ENCODE measurements around the gene PARD3B.

Gene PARD3B

DNA sequence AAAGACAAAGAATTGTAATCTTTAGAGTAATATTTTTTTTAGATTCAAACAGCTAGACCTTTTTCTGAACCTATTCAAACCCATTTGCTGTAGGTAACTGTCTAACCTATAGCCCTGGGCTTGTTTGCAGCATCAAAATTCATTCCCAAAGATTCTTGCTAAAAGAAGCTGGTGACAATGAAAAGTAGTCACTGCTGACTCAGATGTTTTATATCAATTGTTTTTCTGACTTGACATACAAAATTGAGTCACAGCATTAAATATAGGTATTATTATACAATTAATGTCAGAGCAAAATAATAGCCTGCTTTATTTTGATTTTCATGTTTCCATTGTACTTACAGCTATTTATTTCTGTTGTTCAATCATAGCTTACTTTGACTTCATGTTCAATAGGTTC, 816.7 kb downstream of the PARD3B start:
- no peak for DNase-seq
- intact Hi-C loops (cut with DNase I) = no loop called here

DNA sequence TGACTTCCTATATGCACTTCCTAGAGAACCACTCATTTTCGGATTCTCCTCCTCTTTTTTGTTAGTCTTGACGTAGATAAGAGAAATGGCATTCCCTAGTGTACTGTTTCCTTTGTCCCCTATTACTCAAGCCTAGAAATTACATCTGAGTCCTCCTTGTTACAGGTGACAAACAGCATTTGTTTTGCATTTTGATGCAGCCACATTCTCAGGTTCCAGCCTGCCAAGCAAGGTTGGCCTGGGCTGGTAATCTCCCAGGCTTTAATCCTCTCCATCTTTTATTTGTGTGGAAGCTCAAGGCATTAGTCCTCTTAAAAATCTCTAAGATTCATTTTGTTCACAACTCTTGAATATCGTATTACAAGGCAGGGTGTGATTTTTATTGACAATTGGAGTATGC, 819.0 kb downstream of the PARD3B start:
- intact Hi-C loops (cut with DNase I) = no loop called here
- no peak for DNase-seq

DNA sequence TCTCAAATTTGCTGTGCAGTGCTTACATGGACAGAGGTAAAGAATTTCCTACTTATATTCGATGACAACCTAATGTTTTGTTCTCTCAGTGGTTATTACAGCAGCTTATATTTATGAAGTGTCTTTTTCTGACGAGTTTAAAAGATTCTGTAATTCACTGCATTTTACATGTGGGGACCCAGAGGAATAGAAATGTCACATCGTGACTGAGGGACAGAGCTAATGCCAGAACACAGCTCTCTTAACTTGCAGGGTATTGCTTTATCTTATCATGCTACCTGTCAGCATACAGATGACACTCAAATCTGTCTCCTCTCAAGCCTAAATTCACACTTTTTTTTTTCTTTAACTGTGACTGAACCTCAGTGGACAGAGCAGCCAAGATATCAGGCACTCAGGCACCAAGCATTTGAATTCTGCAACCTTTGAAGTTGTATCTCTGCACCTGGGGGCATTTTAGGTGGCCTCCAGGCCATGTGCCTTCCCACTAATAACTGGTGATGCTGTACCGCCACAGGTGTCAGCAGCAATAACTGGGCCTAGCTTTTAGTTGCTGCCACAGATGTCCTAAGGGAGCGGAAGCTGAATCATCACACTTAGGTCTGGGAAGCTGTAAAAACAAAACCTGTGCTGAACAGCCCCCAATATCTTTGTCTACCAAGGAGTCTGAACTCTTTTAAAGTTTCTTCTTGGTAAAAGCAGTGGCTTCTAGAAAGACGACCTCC, 821.2 kb downstream of the PARD3B start:
- intact Hi-C loops (cut with DNase I) = no loop called here
- no peak for DNase-seq

DNA sequence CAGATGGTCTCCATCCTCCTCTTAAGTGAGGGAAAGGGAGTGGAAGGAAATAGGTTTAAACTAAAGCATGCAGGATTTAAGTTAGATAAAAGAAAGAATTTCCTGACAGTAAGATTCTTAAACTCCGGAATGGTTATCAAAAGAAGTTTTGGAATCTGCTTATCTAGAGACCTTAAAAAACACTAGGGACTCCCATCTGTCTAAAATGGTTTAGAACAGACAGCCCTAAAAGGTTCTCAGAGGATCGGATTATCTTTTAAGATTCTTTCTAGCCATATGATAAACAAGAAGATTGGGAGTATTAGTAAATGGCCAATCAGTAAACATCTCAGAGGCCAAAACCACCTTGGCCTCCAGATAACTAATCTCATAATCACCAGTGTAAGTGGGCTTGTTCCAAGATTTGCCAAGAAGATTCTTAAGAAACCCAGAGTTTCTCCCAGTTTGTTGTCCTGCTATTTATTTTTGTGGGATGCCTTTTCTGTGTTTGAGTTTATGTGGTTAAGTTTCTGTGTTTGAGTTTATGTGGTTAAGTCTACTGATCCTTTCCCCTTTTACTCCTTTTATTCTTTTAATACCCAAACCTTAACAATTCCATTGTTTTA, 822.2 kb downstream of the PARD3B start:
- intact Hi-C loops (cut with DNase I) = no loop called here

DNA sequence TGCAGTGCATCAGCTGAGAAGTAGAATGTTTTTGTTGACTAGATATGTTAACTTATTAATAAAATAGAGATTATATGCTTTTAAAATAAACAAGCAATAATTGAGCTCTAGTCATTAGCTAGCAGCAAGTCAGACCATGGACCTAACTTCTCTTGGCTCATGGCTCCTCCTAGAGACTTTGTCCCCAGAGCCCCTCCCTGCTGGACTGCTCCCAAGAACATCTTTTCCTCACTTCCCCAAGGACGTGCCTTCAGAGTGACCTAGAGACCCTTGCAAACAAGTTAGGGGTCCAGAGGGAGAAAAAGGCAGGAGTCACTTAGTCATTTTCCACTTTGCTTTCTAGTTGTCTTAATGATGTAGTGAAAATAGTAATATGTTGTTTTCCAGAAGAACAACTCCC, 824.5 kb downstream of the PARD3B start:
- intact Hi-C loops (cut with DNase I) = no loop called here
- no peak for DNase-seq

More for the DNA sequence above, 822.2 kb downstream of the PARD3B start:
- DNase-seq = no peak

DNA sequence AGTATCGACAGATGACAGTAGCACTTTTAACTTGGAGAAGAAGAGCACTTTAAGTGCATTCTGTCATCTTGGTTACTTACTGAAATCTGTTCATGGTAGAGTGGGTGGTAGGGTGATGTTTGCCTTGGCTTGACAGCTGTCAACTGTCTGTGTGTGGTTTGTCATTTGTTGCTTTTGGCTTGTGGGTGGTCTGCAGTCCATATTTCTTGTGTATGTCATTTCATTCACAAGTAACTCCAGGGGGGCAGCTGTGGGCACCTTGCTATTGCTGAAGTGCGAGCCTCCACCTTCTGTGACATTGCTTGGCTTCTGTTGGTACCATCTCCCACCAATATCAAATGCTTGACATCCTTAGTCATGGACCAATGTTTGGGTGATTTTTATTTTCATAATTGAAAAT, 825.5 kb downstream of the PARD3B start:
- intact Hi-C loops (cut with DNase I) = no loop called here
- DNase-seq = no peak

DNA sequence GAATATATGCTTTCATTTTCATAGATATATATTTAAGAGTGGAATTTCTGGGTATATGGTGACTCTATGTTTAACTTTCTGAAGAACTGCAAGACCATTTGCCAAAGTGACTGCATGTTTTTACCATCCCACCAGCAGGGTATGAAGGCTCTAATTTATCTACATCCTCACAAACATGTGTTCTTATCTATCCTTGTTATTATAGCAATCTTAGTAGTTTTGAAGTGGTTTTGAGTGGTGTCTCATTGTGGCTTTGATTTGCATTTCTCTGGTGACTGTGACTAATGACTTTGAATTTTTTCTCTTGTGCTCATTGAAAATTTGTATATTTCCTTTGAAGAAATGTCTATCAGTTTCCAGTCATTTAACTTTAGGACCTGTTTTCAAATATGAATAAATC, 826.9 kb downstream of the PARD3B start:
- intact Hi-C loops (cut with DNase I) = no loop called here
- DNase-seq = no peak

DNA sequence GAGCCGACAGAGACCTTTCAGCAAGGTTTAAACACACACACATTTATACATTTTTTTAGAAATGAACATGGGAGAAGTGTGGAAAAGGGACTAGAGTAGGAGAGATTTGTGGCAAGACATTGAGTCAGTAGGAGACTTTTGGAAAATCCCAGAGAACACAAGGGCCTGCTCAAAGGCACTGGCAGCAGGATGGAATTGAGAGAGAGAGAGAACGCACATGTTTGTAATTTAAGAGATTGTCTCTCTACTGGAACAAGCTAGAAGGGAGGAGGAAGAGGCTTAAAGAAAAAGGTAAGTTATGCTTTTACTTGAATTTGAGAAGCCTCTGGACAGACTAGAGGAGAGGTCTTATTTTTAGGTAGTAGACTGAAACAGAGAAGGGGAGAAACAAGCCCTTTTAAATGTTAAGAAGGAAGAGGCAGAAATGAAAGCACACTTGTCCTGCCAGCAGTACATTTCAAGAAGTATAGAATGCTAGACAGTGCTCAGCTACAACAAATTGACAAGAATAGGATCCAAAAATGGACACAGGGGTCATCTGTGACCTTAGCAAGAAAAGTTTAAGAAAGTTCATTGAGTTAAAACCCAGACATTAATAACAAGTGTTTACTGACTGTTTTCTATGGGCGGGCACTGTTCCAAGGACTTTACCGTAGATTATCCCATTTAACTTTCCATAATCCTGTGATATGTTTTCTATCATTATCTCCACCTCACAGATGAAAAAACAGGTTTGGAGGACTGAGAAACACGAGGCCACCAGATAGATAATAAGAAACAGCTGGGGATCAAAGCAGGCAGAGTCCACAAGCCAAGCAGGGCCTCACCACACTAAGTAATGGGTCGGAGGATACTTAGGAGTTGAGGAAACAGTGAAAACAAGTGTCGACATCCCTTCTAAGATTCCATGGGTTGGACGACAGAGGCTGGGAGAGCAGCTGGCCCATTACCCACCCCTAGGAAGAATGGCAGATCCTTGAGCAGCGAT, 830.5 kb downstream of the PARD3B start:
- intact Hi-C loops (cut with DNase I) = no loop called here
- no peak for DNase-seq

DNA sequence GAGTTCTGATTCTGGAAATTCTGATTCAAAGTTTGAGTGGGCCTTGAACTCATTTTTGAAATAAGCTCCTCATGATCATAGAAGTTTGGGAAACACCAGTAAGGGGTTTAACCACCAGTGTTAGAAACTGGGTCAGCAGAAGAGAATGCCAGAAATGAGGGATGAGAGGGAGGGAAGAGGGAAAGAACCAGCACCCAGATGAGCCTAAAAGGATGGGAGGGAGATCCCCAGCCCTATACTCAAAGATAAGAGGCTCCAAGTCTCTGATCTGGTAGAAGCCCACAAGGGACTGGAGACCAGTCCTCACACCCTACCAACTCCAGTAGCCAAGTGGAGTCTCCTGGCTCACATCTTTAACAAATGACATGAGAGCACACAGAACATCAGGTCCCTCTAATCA, 832.0 kb downstream of the PARD3B start:
- intact Hi-C loops (cut with DNase I) = no loop called here

DNA sequence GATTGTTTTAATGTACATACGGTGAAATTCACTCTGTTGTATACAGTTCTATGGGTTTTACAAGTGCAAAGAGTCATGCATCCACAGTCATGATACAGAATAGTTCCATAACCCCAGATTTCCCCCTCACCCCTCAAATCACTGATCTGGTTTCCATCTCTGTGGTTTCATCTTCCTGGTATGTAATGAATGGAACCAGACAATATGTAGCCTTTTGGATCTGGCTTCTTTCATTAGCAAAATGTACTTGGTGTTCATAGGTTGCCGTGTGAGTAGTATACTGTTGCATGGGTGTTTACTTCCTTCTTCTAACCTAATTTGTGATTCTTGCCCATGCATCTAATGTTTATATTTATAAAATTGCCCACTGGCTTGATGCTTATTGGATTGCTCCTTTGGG, 838.3 kb downstream of the PARD3B start:
- intact Hi-C loops (cut with DNase I) = no loop called here
- DNase-seq = no peak

More for the DNA sequence above, 832.0 kb downstream of the PARD3B start:
- DNase-seq = no peak

DNA sequence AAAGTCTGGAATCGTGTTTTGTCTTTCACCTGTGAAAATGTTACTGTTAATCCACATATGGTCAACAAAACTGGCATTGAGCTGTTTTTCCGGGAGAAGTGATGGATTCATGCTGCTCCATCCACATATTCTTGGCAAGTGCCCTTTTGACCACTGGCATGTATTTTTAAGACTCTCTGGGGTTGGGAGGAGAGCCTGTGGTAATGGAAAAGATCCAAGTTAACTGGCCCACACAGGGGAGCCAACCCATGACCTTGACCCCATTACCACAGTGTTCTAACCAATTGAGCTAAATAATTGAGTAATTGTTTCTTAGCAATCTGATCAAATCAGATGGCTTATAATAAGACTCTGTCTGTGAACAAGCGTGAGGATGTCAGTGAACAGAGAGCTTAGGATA, 840.8 kb downstream of the PARD3B start:
- DNase-seq = no peak
- intact Hi-C loops (cut with DNase I) = no loop called here

DNA sequence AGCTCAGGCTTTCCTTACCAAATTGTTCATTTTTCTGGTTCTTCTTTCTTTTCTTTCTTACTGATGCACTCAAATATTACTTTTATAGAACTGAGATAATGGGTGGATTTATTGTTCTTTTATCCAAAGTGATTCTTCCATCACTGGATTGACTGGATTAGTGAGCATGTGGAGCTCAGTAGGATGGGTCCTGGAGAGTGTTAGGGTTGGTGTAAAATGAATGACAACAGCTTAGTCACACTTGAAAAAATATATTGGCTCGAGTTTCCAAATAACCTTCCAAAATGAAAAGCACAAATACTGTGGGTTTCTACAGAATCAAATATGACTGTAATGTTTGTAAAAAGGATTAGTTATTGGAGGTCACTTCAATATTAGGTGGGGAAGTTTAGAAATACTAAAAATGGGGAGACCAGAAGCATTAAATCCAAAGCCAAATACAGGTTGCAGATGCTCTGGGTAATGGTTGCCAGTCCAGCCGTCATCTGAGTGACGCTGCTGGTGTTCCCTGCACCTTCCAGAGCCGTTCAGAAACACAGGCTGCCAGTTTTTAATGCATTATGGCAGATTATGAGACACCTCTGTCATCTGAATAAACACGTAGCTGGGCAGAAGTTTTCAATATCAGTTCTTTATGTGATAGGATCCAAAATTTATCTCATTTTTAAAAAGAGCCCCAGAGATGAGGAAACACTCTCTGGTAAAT, 842.2 kb downstream of the PARD3B start:
- no peak for DNase-seq
- intact Hi-C loops (cut with DNase I) = no loop called here

DNA sequence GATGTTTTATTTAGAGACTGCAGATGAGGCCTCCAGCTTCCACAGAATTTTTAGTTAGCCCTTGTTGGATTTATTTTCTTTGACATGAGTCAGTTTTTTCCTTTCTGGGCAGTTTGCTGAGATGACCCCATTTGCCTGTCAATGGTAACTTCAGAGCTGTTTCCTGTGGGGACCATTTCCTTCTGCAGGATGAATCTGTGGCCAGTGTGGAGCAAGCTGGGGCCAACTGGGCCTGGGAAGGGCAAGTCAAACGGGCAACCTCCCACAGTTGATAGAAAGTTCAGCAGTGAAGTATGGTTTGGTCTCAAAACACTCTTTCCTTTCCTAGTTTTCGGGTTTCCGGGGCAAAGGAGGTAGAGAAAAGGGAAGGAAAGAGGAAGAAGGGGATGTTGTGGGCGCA, 845.6 kb downstream of the PARD3B start:
- no peak for DNase-seq
- intact Hi-C loops (cut with DNase I) = no loop called here

DNA sequence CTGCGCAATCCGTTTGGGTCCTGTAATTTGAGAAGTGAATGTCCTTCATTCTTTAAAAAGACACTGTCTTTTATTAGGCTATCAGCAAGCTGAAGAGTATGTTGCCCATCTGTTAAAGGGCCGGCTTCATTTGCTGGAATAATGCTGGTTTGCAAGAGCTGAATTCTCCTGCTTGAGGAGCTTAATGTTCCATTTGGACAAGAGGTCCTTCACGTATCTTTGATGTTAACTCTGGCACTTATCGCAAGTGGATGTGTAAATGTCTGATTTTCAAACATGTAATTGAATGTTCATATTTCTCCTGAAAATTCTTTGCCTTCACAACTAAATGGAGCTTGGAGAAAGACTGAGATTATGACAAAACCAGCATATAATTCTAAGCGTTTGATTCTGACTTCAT, 856.2 kb downstream of the PARD3B start:
- no peak for DNase-seq
- intact Hi-C loops (cut with DNase I) = no loop called here

DNA sequence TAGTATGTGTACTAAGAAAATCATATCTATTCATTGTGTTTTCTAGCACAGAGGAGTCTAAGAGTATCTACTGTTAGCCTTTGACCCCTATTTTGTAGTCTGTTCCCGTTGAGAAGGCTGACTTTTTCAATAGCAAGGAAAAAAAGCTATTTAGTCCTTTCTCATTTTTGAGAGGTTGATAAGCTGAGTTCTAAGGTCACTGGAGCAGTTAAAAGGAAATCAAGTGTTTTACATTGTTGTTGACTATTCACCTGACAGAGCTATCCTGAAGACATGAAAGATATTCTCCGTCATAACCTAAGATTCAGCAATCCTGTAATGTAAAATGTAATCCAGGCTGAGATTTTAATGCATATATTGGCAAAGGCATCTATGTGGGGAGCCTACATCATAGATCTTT, 856.7 kb downstream of the PARD3B start:
- intact Hi-C loops (cut with DNase I) = no loop called here
- DNase-seq = no peak

DNA sequence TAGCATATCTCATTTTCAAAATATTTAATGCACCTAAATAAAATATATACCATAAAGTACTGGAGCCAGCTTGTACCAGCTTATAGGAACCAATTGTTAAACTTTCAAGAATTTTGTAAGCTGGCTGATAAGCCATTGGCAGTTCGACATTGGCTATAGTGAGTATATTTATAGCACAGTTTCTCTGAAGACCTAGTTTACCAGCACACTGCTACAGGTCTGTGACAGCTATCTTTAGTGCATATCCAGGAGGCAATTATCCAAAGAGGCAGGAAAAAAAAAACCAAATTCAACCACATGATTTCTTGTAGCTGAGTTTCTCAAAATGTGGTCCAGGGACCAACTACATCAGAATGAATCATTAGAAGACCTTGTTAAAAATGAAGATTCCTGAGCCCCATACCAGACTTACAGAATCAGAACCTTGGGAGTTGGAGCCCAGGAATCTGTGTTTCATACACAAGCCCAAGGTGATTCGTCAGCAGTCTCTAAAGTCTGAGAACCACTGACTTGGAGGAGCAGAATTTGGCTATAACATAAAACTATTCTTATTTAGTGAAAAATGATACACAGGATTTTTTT, 858.1 kb downstream of the PARD3B start:
- DNase-seq = no peak
- intact Hi-C loops (cut with DNase I) = no loop called here

DNA sequence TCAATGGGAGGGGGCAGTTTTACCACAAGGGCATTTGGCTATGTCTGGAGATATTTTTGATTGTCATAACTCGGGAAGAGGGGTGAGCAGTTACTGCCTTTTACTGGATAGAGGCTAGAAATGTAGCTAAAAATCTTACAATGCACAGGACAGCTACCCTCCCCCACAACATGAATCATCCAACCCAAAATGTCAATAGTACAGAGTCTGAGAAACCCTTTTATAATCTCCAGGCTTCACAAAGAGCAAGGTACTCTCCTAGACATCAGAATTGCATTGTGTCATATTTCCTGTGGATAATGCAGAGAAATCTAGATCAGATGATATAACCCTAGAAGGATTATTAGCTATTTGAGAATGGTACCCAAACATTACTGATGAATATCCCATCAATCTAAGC, 859.9 kb downstream of the PARD3B start:
- DNase-seq = no peak
- intact Hi-C loops (cut with DNase I) = no loop called here

DNA sequence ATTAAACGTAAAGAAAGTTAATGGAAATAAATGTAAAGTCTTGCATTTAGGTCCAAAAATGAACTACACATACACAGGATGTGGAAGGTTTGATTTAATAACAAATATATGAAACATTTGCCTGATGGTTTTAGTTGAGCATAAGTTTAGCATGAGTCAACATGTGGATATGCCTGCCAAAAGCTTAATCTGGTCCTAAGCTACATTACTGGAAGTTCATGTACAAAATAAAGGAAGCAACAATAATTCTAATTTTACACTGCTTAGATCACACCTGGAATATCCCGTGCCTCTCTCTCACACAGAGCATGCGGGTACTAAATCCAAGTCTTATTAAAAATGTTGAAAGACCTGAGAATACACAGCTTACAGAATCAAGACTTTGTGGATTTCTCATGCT, 860.5 kb downstream of the PARD3B start:
- DNase-seq = no peak

DNA sequence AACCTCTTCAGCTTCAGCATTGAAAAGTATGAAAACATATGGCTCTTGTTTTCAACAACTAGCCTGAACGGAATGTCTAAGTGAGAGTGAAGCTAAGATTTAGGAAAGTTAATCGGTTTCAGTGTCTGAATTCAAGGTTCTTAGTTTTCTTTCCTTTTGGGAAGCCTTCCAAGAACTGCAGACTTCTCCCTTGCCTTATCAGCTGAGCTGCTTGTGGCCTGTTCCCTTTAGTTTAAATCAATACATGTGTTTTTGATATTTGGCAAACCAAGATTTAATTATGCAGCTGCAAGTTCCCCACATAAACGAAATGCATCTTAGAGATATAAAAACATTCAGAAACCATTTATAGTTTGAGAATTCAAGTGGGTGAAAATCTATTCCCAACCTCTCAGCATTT, 862.7 kb downstream of the PARD3B start:
- no peak for DNase-seq

More for the DNA sequence above, 860.5 kb downstream of the PARD3B start:
- intact Hi-C loops (cut with DNase I) = no loop called here

More for the DNA sequence above, 862.7 kb downstream of the PARD3B start:
- intact Hi-C loops (cut with DNase I) = no loop called here

All from head of caudate nucleus (tissue), 42 donors.